GM12878 (cell line): ENCODE measurements around the gene PLEKHG2. TPM values are rescaled to one million over a fixed set of nuclear protein-coding genes. Genes with fewer than 3 reads are reported as not detected.

ENCODE experiments used
- BCL11A ChIP-seq: IDR thresholded peaks from 2 replicates; pipeline ENCODE4 v1.6.1; 2011; ENCODE audit warnings: low read depth, low read length
- BHLHE40 ChIP-seq, 2 experiments: fragments of 450-650 bp in 1 of 2; IDR thresholded peaks; 2 replicates each; pipeline ENCODE4 v1.6.1; 2011 to 2017; ENCODE audit warnings: low read depth in 2 of 2, borderline replicate concordance in 1 of 2, improper control_type of control experiment in 1 of 2, low read length in 1 of 2, mild to moderate bottlenecking in 1 of 2
- CBFB ChIP-seq: IDR thresholded peaks from 2 replicates; pipeline ENCODE4 v1.6.1; 2016; ENCODE audit warnings: antibody characterized with exemption, low read depth
- IRF4 ChIP-seq: IDR thresholded peaks from 2 replicates; pipeline ENCODE4 v1.6.1; 2011; ENCODE audit warnings: low read depth, low read length
- LARP7 ChIP-seq: fragments of 450-650 bp; IDR thresholded peaks from 2 replicates; pipeline ENCODE4 v1.6.1; 2017; ENCODE audit warnings: mild to moderate bottlenecking
- MEF2A ChIP-seq: IDR thresholded peaks from 2 replicates; pipeline ENCODE4 v1.6.1; 2011; ENCODE audit warnings: low read depth, mild to moderate bottlenecking, low read length, moderate library complexity; ENCODE audit not compliant: insufficient read depth
- NRF1 ChIP-seq: conservative IDR thresholded peaks from 2 replicates; pipeline ENCODE4 v1.6.1; 2011; ENCODE audit warnings: mild to moderate bottlenecking, low read depth, low read length, improper control_type of control experiment
- POLR2A ChIP-seq: IDR thresholded peaks from 2 replicates; pipeline ENCODE4 v1.6.1; 2011; ENCODE audit warnings: low read depth, mild to moderate bottlenecking, low read length
- POLR2AphosphoS5 ChIP-seq: IDR thresholded peaks from 2 replicates; pipeline ENCODE4 v1.6.1; 2011; ENCODE audit warnings: mild to moderate bottlenecking, low read length, inconsistent platforms
- RB1 ChIP-seq: fragments of 450-650 bp; formaldehyde crosslinking; IDR thresholded peaks from 2 replicates; pipeline ENCODE4 v1.6.1; 2017; ENCODE audit warnings: mild to moderate bottlenecking, borderline replicate concordance
- RFX5 ChIP-seq: IDR thresholded peaks from 2 replicates; pipeline ENCODE4 v1.6.1; 2011; ENCODE audit warnings: low read depth, low read length, improper control_type of control experiment
- SIX5 ChIP-seq: IDR thresholded peaks from 2 replicates; pipeline ENCODE4 v1.6.1; 2011; ENCODE audit warnings: mild to moderate bottlenecking, low read depth, low read length, moderate library complexity; ENCODE audit not compliant: severe bottlenecking
- TCF12 ChIP-seq: IDR thresholded peaks from 2 replicates; pipeline ENCODE4 v1.6.1; 2011; ENCODE audit warnings: low read depth, mild to moderate bottlenecking, low read length
- ZBTB33 ChIP-seq: fragments of 450-650 bp; IDR thresholded peaks from 2 replicates; pipeline ENCODE4 v1.6.1; 2017; ENCODE audit warnings: mild to moderate bottlenecking
- ZNF207 ChIP-seq: fragments of 450-650 bp; IDR thresholded peaks from 2 replicates; pipeline ENCODE4 v1.6.1; 2014; ENCODE audit warnings: antibody characterized with exemption, mild to moderate bottlenecking, borderline replicate concordance
- polyA plus RNA-seq, 11 experiments: library from polyadenylated mRNA; depleted of rRNA in 4 of 11; unstranded in 6 of 11; stranded (reverse) in 5 of 11; fragments of >200 nt; fragmentation: Nextera tagmentation in 4 of 11; fragmentation: Illumina TruSeq in 1 of 11; extraction: Ambion mirVana in 4 of 11; extraction: Trizol in 1 of 11; gene quantifications; 1 replicate in 1 of 11; 2 replicates in 10 of 11; pipeline versions ENCODE4 v1.2.1 to v1.2.3, GENCODE V29; 2011 to 2016; ENCODE audit warnings: inconsistent platforms in 2 of 11, missing spikeins in 2 of 11, low read depth in 1 of 11
- total RNA-seq, 4 experiments: library from RNA; depleted of rRNA in 3 of 4; stranded (reverse); fragments of >200 nt in 3 of 4; fragmentation: Illumina TruSeq in 1 of 4; extraction: Trizol in 1 of 4; gene quantifications; 2 replicates each; pipeline versions ENCODE4 v1.2.1 to v1.2.3, GENCODE V29; 2013 to 2021
- TF ChIP-seq, protein P1 (sequence below): fragments of 450-650 bp; IDR thresholded peaks from 2 replicates; pipeline ENCODE4 v1.6.1; 2018; ENCODE audit warnings: mild to moderate bottlenecking, low read depth, moderate library complexity; ENCODE audit not compliant: partially characterized antibody
- TF ChIP-seq, protein P2 (sequence below): IDR thresholded peaks from 2 replicates; pipeline ENCODE4 v1.6.1; 2011; ENCODE audit warnings: low read depth, low read length, improper control_type of control experiment, borderline replicate concordance
- TF ChIP-seq, protein P3 (sequence below): fragments of 450-650 bp; IDR thresholded peaks from 2 replicates; pipeline ENCODE4 v1.6.1; 2017; ENCODE audit warnings: low read depth, mild to moderate bottlenecking, moderate library complexity

Gene PLEKHG2
- total and polyA plus RNA-seq, 10 of the 15 experiments (the other 5 are each of a cell fraction or from before 2014, with no cell fraction given) = 3.0 to 62.5 (median 17.2) TPM

GRCh38 chr19:39435499-39436349, 23.3 kb downstream of the PLEKHG2 start, which contains the start of gene RPS16 (continued):
- TF ChIP-seq, protein P1, sequence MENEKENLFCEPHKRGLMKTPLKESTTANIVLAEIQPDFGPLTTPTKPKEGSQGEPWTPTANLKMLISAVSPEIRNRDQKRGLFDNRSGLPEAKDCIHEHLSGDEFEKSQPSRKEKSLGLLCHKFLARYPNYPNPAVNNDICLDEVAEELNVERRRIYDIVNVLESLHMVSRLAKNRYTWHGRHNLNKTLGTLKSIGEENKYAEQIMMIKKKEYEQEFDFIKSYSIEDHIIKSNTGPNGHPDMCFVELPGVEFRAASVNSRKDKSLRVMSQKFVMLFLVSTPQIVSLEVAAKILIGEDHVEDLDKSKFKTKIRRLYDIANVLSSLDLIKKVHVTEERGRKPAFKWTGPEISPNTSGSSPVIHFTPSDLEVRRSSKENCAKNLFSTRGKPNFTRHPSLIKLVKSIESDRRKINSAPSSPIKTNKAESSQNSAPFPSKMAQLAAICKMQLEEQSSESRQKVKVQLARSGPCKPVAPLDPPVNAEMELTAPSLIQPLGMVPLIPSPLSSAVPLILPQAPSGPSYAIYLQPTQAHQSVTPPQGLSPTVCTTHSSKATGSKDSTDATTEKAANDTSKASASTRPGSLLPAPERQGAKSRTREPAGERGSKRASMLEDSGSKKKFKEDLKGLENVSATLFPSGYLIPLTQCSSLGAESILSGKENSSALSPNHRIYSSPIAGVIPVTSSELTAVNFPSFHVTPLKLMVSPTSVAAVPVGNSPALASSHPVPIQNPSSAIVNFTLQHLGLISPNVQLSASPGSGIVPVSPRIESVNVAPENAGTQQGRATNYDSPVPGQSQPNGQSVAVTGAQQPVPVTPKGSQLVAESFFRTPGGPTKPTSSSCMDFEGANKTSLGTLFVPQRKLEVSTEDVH = peak; percentile 47
- TF ChIP-seq ZNF207 (peak; percentile 78), MEF2A (peak; percentile 53; the same call in 1 of the 2 replicates), BCL11A (no peak), ZBTB33 (no peak), POLR2AphosphoS5 (peak; percentile 100), SIX5 (peak; percentile 19), TCF12 (peak; percentile 68; the same call in 1 of the 2 replicates), CBFB (peak; percentile 97), NRF1 (peak; percentile 68), IRF4 (0 out of 2 replicates have a peak, but pooled peaks have one; percentile 35), RB1 (peak; percentile 85; the same call in 1 of the 2 replicates), POLR2A (peak; percentile 100), RFX5 (no peak), LARP7 (peak; percentile 77), BHLHE40 (IDR thresholded peaks at IDR 0.05; ENCODE audit: borderline replicate concordance in 1 of 2, low read depth in 2 of 2, low read length in 1 of 2) (peak; percentile 71 to 88)
- TF ChIP-seq, protein P2, sequence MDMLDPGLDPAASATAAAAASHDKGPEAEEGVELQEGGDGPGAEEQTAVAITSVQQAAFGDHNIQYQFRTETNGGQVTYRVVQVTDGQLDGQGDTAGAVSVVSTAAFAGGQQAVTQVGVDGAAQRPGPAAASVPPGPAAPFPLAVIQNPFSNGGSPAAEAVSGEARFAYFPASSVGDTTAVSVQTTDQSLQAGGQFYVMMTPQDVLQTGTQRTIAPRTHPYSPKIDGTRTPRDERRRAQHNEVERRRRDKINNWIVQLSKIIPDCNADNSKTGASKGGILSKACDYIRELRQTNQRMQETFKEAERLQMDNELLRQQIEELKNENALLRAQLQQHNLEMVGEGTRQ = no peak
- TF ChIP-seq, protein P3, sequence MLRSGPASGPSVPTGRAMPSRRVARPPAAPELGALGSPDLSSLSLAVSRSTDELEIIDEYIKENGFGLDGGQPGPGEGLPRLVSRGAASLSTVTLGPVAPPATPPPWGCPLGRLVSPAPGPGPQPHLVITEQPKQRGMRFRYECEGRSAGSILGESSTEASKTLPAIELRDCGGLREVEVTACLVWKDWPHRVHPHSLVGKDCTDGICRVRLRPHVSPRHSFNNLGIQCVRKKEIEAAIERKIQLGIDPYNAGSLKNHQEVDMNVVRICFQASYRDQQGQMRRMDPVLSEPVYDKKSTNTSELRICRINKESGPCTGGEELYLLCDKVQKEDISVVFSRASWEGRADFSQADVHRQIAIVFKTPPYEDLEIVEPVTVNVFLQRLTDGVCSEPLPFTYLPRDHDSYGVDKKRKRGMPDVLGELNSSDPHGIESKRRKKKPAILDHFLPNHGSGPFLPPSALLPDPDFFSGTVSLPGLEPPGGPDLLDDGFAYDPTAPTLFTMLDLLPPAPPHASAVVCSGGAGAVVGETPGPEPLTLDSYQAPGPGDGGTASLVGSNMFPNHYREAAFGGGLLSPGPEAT = peak; percentile 34; the same call in 1 of the 2 replicates
